Neural cell (in vitro differentiated cells): Measurements from ENCODE around the gene NME9.
A peak's percentile ranks its signal among the peaks of the same experiment; 100 is the strongest.

ENCODE experiments used
- CTCF ChIP-seq: fragments of 450-650 bp; IDR thresholded peaks from 2 replicates; pipeline ENCODE4 v1.5.1; 2014; ENCODE audit warnings: antibody characterized with exemption, mild to moderate bottlenecking, moderate library complexity; ENCODE audit not compliant: poor library complexity, severe bottlenecking
- EP300 ChIP-seq: fragments of 450-650 bp; conservative IDR thresholded peaks from 2 replicates; pipeline ENCODE4 v1.6.1; 2014; ENCODE audit warnings: antibody characterized with exemption, mild to moderate bottlenecking, moderate library complexity; ENCODE audit not compliant: poor library complexity, severe bottlenecking
- EZH2 ChIP-seq: fragments of 200-600, 300-800 bp; shearing (Covaris generic), sonication (generic); IDR thresholded peaks from 2 replicates; pipeline ENCODE4 v1.6.1; 2014; ENCODE audit warnings: antibody characterized with exemption, low read length, borderline replicate concordance, mild to moderate bottlenecking; ENCODE audit not compliant: insufficient read depth, poor library complexity, severe bottlenecking
- POLR2AphosphoS5 ChIP-seq: IDR thresholded peaks from 2 replicates; pipeline ENCODE4 v1.6.1; 2012
- REST ChIP-seq: IDR thresholded peaks from 2 replicates; pipeline ENCODE4 v1.6.1; 2012; ENCODE audit warnings: borderline replicate concordance
- SMC3 ChIP-seq: fragments of 450-650 bp; conservative IDR thresholded peaks from 2 replicates; pipeline ENCODE4 v1.6.1; 2014; ENCODE audit warnings: antibody characterized with exemption, mild to moderate bottlenecking, moderate library complexity; ENCODE audit not compliant: poor library complexity
- TAF1 ChIP-seq: IDR thresholded peaks from 2 replicates; pipeline ENCODE4 v1.6.1; 2012; ENCODE audit warnings: low read depth

- TF ChIP-seq CTCF, result peak; percentile 14
- no peak for TF ChIP-seq SMC3
- no peak for TF ChIP-seq POLR2AphosphoS5
- no peak for TF ChIP-seq EP300
- no peak for TF ChIP-seq EZH2
- no peak for TF ChIP-seq TAF1
- TF ChIP-seq REST, result no peak
These were observed 59.4 kb downstream of the NME9 start for GRCh38 chr3:138270245-138270644.
